ENCODE measurements around the gene ASXL3. TPM values are rescaled to one million over a fixed set of nuclear protein-coding genes. Genes with fewer than 3 reads are reported as not detected.

ASXL3 gene
- total and polyA plus RNA-seq, 2 donors (not counting 3 experiments of a cell fraction or from before 2014, with no cell fraction given): 0.07 to 0.27 TPM

DNA sequence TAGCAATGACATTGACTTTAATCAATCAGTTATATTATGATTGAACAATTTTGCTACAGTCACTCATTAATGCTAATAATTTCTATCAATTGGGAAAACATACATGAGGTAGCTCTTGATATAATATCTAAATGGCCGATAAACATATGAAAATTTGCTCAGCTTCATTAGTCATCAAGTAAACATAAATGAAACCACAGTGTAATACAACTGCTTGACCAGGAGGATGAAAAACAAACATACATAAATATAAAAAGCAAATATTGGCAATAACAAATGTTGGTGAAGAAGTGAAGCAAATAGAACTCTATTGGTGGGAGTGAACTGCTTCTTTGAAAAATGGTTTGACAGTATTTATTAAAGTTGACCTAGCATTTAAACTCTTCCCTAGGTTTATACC is 130.9 kb downstream of the ASXL3 start:
- Histone ChIP-seq H3K4me1 (ENCODE audit: control insufficient read depth, extremely low read depth, insufficient read depth, low read length) (no peaks in the 10 kb centered on the region), H3K9me1 (replicated peaks; ENCODE audit: control insufficient read depth, extremely low read depth, insufficient read depth, low read length) (no peaks in the 10 kb centered on the region), H3K4me3 (replicated peaks in 1 of 3; ENCODE audit: insufficient read depth in 1 of 3, low read depth in 1 of 3, low read length in 3 of 3) (no peak overlapping the region), H3K9ac (replicated peaks; ENCODE audit: extremely low read depth, insufficient read depth, low read length) (no peak overlapping the region), H3K27me3 (ENCODE audit: control insufficient read depth in 2 of 2, insufficient read depth in 2 of 2, low read length in 2 of 2) (no peaks in the 10 kb centered on the region), H3K9me3 (replicated peaks; ENCODE audit: control insufficient read depth, insufficient read depth, low read length) (no peaks in the 10 kb centered on the region), H3K79me2 (ENCODE audit: control insufficient read depth, insufficient read depth, low read length) (no peaks in the 10 kb centered on the region), H3K36me3 (ENCODE audit: control insufficient read depth in 2 of 2, extremely low read depth in 1 of 2, insufficient read depth in 2 of 2, low read length in 2 of 2) (no peaks in the 10 kb centered on the region), H3K4me2 (ENCODE audit: insufficient read depth, low read length) (no peak overlapping the region), H3K27ac (ENCODE audit: insufficient read depth, low read depth, low read length) (no peak overlapping the region), H4K20me1 (replicated peaks; ENCODE audit: control insufficient read depth, extremely low read depth, insufficient read depth, low read length) (no peaks in the 10 kb centered on the region), H2AFZ (ENCODE audit: low read depth, low read length) (no peak overlapping the region)
- DNase-seq (ENCODE audit: low read depth, low spot score): no peak
- TF ChIP-seq JUN (IDR thresholded peaks at IDR 0.05; ENCODE audit: borderline replicate concordance, insufficient read depth, insufficient read length, low read depth) (no peak), POLR2AphosphoS5 (IDR thresholded peaks at IDR 0.05; ENCODE audit: insufficient read depth, low read depth, low read length) (no peak)
- dilution Hi-C loops (cut with MboI; ENCODE audit: extremely low pct_ligation_motif_present, low sequenced_read_pairs): no loop called here
- no TSS peak for BruUV-seq (replicated peaks)
- intact Hi-C loops (cut with micrococcal nuclease): no loop called here
- no peak for FAIRE-seq
- POLR2A ChIA-PET: no interaction called here
- CTCF ChIA-PET: interaction anchor here (1.6 kb wide), 1 partner anchor 9 kb away, joined by 6 read pairs; no protein-coding TSS in a partner anchor

- CTCF ChIA-PET: no interaction called here
- Histone ChIP-seq H3K9me1 (replicated peaks; ENCODE audit: control insufficient read depth, extremely low read depth, insufficient read depth, low read length) (no peaks in the 10 kb centered on the region), H3K4me3 (replicated peaks in 1 of 3; ENCODE audit: insufficient read depth in 1 of 3, low read depth in 1 of 3, low read length in 3 of 3) (no peak overlapping the region), H3K27ac (ENCODE audit: insufficient read depth, low read depth, low read length) (no peak overlapping the region), H3K36me3 (ENCODE audit: control insufficient read depth in 2 of 2, extremely low read depth in 1 of 2, insufficient read depth in 2 of 2, low read length in 2 of 2) (no peaks in the 10 kb centered on the region), H3K79me2 (ENCODE audit: control insufficient read depth, insufficient read depth, low read length) (no peaks in the 10 kb centered on the region), H3K9me3 (replicated peaks; ENCODE audit: control insufficient read depth, insufficient read depth, low read length) (no peaks in the 10 kb centered on the region), H3K9ac (replicated peaks; ENCODE audit: extremely low read depth, insufficient read depth, low read length) (no peak overlapping the region), H2AFZ (ENCODE audit: low read depth, low read length) (no peak overlapping the region), H3K4me2 (ENCODE audit: insufficient read depth, low read length) (no peak overlapping the region), H4K20me1 (replicated peaks; ENCODE audit: control insufficient read depth, extremely low read depth, insufficient read depth, low read length) (no peaks in the 10 kb centered on the region), H3K27me3 (ENCODE audit: control insufficient read depth in 2 of 2, insufficient read depth in 2 of 2, low read length in 2 of 2) (no peaks in the 10 kb centered on the region), H3K4me1 (ENCODE audit: control insufficient read depth, extremely low read depth, insufficient read depth, low read length) (no peaks in the 10 kb centered on the region)
- POLR2A ChIA-PET: no interaction called here
- DNase-seq (ENCODE audit: low read depth, low spot score) (no peak), FAIRE-seq (no peak)
- BruUV-seq (replicated peaks): no TSS peak
- TF ChIP-seq, protein P1, sequence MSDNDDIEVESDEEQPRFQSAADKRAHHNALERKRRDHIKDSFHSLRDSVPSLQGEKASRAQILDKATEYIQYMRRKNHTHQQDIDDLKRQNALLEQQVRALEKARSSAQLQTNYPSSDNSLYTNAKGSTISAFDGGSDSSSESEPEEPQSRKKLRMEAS (IDR thresholded peaks at IDR 0.05; ENCODE audit: insufficient read depth, insufficient read length): no peak
- no peak for TF ChIP-seq POLR2AphosphoS5 (IDR thresholded peaks at IDR 0.05; ENCODE audit: insufficient read depth, low read depth, low read length)
- no peak for TF ChIP-seq GATA2 (IDR thresholded peaks at IDR 0.05; ENCODE audit: insufficient read depth, insufficient read length, low read depth, low read length)
- no peak for TF ChIP-seq POLR2A (IDR thresholded peaks at IDR 0.05; ENCODE audit: low read depth, low read length)
- TF ChIP-seq CTCF (IDR thresholded peaks at IDR 0.05; ENCODE audit: extremely low read depth in 1 of 2, insufficient read depth in 1 of 2, low read depth in 1 of 2, low read length in 2 of 2): no peak
- no peak for TF ChIP-seq FOS (IDR thresholded peaks at IDR 0.05; ENCODE audit: borderline replicate concordance, insufficient read depth, low read length)
- no peak for TF ChIP-seq JUN (IDR thresholded peaks at IDR 0.05; ENCODE audit: borderline replicate concordance, insufficient read depth, insufficient read length, low read depth)
- no peak for TF ChIP-seq EZH2 (IDR thresholded peaks at IDR 0.05; ENCODE audit: borderline replicate concordance, low read depth, low read length, severe bottlenecking)
- TF ChIP-seq MYC (IDR thresholded peaks at IDR 0.05; ENCODE audit: low read depth, low read length): no peak
- dilution Hi-C loops (cut with MboI; ENCODE audit: extremely low pct_ligation_motif_present, low sequenced_read_pairs) (no loop called here), intact Hi-C loops (cut with micrococcal nuclease) (no loop called here)
Observed at GRCh38 chr18:33710269-33710668, 132.2 kb downstream of the ASXL3 start.
